ENCODE measurements around the gene CDKAL1.

DNA sequence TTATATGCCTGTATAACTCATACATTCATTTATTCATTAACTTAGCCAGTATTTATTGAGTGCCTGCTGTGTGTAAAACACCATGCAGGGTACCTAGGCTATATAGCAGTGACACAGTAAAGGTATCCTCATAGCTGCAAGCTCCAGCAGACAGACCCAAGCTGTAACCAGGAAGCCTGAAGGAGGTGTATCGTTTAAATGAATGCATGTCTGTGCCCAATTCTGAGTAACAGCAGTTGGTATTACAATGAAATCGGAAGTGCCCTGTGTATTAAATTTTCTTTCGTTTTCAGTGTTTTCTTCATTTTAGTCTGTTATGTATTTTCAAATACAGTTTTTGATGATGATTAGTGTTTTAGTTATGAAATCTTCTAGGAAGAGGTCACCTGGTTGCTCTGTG lies 573.5 kb downstream of the CDKAL1 start:
- TF ChIP-seq, protein P1, sequence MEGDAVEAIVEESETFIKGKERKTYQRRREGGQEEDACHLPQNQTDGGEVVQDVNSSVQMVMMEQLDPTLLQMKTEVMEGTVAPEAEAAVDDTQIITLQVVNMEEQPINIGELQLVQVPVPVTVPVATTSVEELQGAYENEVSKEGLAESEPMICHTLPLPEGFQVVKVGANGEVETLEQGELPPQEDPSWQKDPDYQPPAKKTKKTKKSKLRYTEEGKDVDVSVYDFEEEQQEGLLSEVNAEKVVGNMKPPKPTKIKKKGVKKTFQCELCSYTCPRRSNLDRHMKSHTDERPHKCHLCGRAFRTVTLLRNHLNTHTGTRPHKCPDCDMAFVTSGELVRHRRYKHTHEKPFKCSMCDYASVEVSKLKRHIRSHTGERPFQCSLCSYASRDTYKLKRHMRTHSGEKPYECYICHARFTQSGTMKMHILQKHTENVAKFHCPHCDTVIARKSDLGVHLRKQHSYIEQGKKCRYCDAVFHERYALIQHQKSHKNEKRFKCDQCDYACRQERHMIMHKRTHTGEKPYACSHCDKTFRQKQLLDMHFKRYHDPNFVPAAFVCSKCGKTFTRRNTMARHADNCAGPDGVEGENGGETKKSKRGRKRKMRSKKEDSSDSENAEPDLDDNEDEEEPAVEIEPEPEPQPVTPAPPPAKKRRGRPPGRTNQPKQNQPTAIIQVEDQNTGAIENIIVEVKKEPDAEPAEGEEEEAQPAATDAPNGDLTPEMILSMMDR (IDR thresholded peaks at IDR 0.05; ENCODE audit: low read depth, low read length): no peak
- TF ChIP-seq EZH2phosphoT487 (IDR thresholded peaks at IDR 0.05; ENCODE audit: low read depth): no peak
